Stimulated activated CD4-positive, alpha-beta T cell treated with anti-CD3 and anti-CD28 coated beads, Interleukin-15, amount 100 ng/mL, for 48 hours (primary cell): ENCODE measurements around the gene IFNA10.
"Not testable (repeated sequence)": the region's sequence is repeated elsewhere in the genome, so short reads cannot be mapped to it uniquely, and the experiment has no call there.

Source experiments
- DNase-seq, 2 donors: peaks; one replicate each; pipeline ENCODE4 v3.0.0-alpha.2; 2020; ENCODE audit warnings: low read depth in 2 of 2

Gene IFNA10

GRCh38 chr9:21207043-21207442 lies at the start of gene IFNA10:
Gene IFNA10, minus strand, starts transcription at chr9:21207143. Its CDS starts 46 bp downstream, at chr9:21207097.
- DNase-seq = not testable (repeated sequence)

GRCh38 chr9:21255538-21256212 lies 48.7 kb upstream of the IFNA10 start:
- no peak for DNase-seq

GRCh38 chr9:21252721-21253547 lies 46.0 kb upstream of the IFNA10 start:
- no peak for DNase-seq

GRCh38 chr9:21251638-21252037 lies 44.7 kb upstream of the IFNA10 start:
- no peak for DNase-seq

- no peak for DNase-seq
Measured at GRCh38 chr9:21251190-21251589, 44.2 kb upstream of the IFNA10 start.

- DNase-seq = no peak
Measured at GRCh38 chr9:21244836-21245235, 37.9 kb upstream of the IFNA10 start.

- DNase-seq = no peak
Measured at GRCh38 chr9:21239911-21240310, 33.0 kb upstream of the IFNA10 start, which contains the start of gene IFNA14. Gene IFNA14, minus strand, starts transcription at chr9:21240005. Its CDS starts 70 bp downstream, at chr9:21239935.

GRCh38 chr9:21236360-21236714 lies 29.4 kb upstream of the IFNA10 start:
- DNase-seq = not testable (repeated sequence)

- DNase-seq = not testable (repeated sequence)
Measured at GRCh38 chr9:21235468-21236359, 28.8 kb upstream of the IFNA10 start.

GRCh38 chr9:21234153-21234687 lies 27.3 kb upstream of the IFNA10 start:
- no peak for DNase-seq

- no peak for DNase-seq
Measured at GRCh38 chr9:21233258-21233657, 26.3 kb upstream of the IFNA10 start.

GRCh38 chr9:21228122-21228521 lies 21.2 kb upstream of the IFNA10 start, which contains the start of gene IFNA17:
Gene IFNA17, minus strand, starts transcription at chr9:21228222. Its CDS starts 49 bp downstream, at chr9:21228173.
- no peak for DNase-seq

GRCh38 chr9:21217211-21217610 lies 10.3 kb upstream of the IFNA10 start, which contains the start of gene IFNA16:
Gene IFNA16, minus strand, starts transcription at chr9:21217311. Its CDS starts 6 bp downstream, at chr9:21217305.
- not testable (repeated sequence) for DNase-seq

- not testable (repeated sequence) for DNase-seq
Measured at GRCh38 chr9:21213411-21214326, 6.7 kb upstream of the IFNA10 start.

- DNase-seq = not testable (repeated sequence)
Measured at GRCh38 chr9:21212160-21212559, 5.2 kb upstream of the IFNA10 start.

GRCh38 chr9:21210782-21211181 lies 3.8 kb upstream of the IFNA10 start:
- not testable (repeated sequence) for DNase-seq

GRCh38 chr9:21210311-21210710 lies 3.4 kb upstream of the IFNA10 start:
- no peak for DNase-seq

GRCh38 chr9:21205204-21205603 lies 1.7 kb downstream of the IFNA10 start:
- DNase-seq = no peak

GRCh38 chr9:21202105-21202504 lies 4.8 kb downstream of the IFNA10 start, which contains the start of gene IFNA7:
Gene IFNA7, minus strand, starts transcription at chr9:21202205. Its CDS starts 40 bp downstream, at chr9:21202165.
- not testable (repeated sequence) for DNase-seq
